H1 (cell line): ENCODE results near the gene CENPB. TPM values are rescaled to one million over a fixed set of nuclear protein-coding genes. Genes with fewer than 3 reads are reported as not detected.

Experiments used
- CTCF ChIA-PET: fragments of 300-600 bp; sonication (Branson Sonifier 250); formaldehyde crosslinking; loops from one replicate; lab custom pipeline; 2021; ENCODE audit not compliant: partially characterized antibody; lab: Charles Lee
- POLR2A ChIA-PET: fragments of 300-600 bp; sonication (Branson Sonifier 250); formaldehyde crosslinking; loops from one replicate; lab custom pipeline; 2021; ENCODE audit warnings: inconsistent platforms; ENCODE audit not compliant: partially characterized antibody; lab: Charles Lee
- DNase-seq, 2 experiments: peaks; one replicate each; pipeline versions ENCODE4 v3.0.0 to v3.0.0-alpha.2; 2010 to 2022; ENCODE audit warnings: low spot score in 2 of 2, low read depth in 1 of 2, mixed read lengths in 1 of 2
- FAIRE-seq: peaks from 2 replicates; lab custom pipeline; 2011; peaks lifted over from hg19 to GRCh38; lab: Jason Lieb, UNC
- H2AFZ ChIP-seq: 2 replicates; pipeline ENCODE4 v1.8.1; 2012; ENCODE audit warnings: low read length, inconsistent platforms
- H2AK5ac ChIP-seq: 2 replicates; pipeline ENCODE4 v1.6.1; 2013; ENCODE audit warnings: low read depth, low read length
- H2BK120ac ChIP-seq: replicated peaks from 2 replicates; pipeline ENCODE3; 2013; ENCODE audit warnings: low read depth, low read length, inconsistent platforms
- H2BK12ac ChIP-seq: 2 replicates; pipeline ENCODE4 v1.6.1; 2013; ENCODE audit warnings: low read depth, low read length
- H2BK15ac ChIP-seq: 2 replicates; pipeline ENCODE4 v1.6.1; 2013; ENCODE audit warnings: low read length
- H2BK20ac ChIP-seq: 2 replicates; pipeline ENCODE4 v1.6.1; 2013; ENCODE audit warnings: low read length
- H2BK5ac ChIP-seq: 2 replicates; pipeline ENCODE4 v1.6.1; 2013; ENCODE audit warnings: low read depth, low read length
- H3K14ac ChIP-seq: 2 replicates; pipeline ENCODE4 v1.6.1; 2013; ENCODE audit warnings: inconsistent platforms; ENCODE audit not compliant: insufficient read length
- H3K18ac ChIP-seq: 2 replicates; pipeline ENCODE4 v1.6.1; 2013; ENCODE audit warnings: low read length; ENCODE audit errors: extremely low read depth
- H3K23ac ChIP-seq: 2 replicates; pipeline ENCODE4 v1.6.1; 2013; ENCODE audit warnings: inconsistent platforms; ENCODE audit not compliant: insufficient read length
- H3K23me2 ChIP-seq: 2 replicates; pipeline ENCODE4 v1.6.1; 2013; ENCODE audit warnings: low read depth, low read length
- H3K27ac ChIP-seq: 2 replicates; pipeline ENCODE4 v1.6.1; 2011; ENCODE audit warnings: low read depth, low read length, inconsistent platforms
- H3K27me3 ChIP-seq, 4 experiments: replicated peaks in 1 of 4; 1 replicate in 1 of 4; 2 replicates in 3 of 4; pipeline versions ENCODE4 v1.6.1 to v1.8.1; 2011 to 2013; ENCODE audit warnings: low read length in 3 of 4, mild to moderate bottlenecking in 3 of 4, inconsistent platforms in 2 of 4, mixed read lengths in 2 of 4, moderate library complexity in 1 of 4; ENCODE audit not compliant: control insufficient read depth in 3 of 4, insufficient read depth in 3 of 4; ENCODE audit errors: extremely low read depth in 1 of 4
- H3K36me3 ChIP-seq, 4 experiments: 2 replicates each; pipeline versions ENCODE4 v1.6.1 to v1.8.1; 2011 to 2013; ENCODE audit warnings: mild to moderate bottlenecking in 4 of 4, low read length in 3 of 4, moderate library complexity in 2 of 4, control low read depth in 1 of 4, inconsistent platforms in 1 of 4; ENCODE audit not compliant: insufficient read depth in 4 of 4, control insufficient read depth in 2 of 4
- H3K4ac ChIP-seq: replicated peaks from 2 replicates; pipeline ENCODE3; 2013; ENCODE audit warnings: low read length, low read depth, mixed read lengths, inconsistent platforms; ENCODE audit not compliant: insufficient read length
- H3K4me1 ChIP-seq, 4 experiments: replicated peaks in 1 of 4; 1 replicate in 1 of 4; 2 replicates in 3 of 4; pipeline versions ENCODE4 v1.6.1 to v1.8.1; 2011 to 2013; ENCODE audit warnings: low read length in 3 of 4, inconsistent platforms in 2 of 4, mixed read lengths in 1 of 4; ENCODE audit not compliant: insufficient read depth in 4 of 4, control insufficient read depth in 3 of 4
- H3K4me2 ChIP-seq, 2 experiments: 2 replicates each; pipeline versions ENCODE4 v1.6.1 to v1.8.1; 2011 to 2013; ENCODE audit warnings: low read depth in 2 of 2, low read length in 2 of 2, control low read depth in 1 of 2, inconsistent platforms in 1 of 2, mild to moderate bottlenecking in 1 of 2; ENCODE audit not compliant: insufficient read depth in 1 of 2
- H3K4me3 ChIP-seq, 4 experiments: fragments of 200-600, 300-600 bp in 1 of 4; sonication (generic), shearing (Covaris generic), sonication (Bioruptor Twin) in 1 of 4; 2 replicates each; pipeline versions ENCODE4 v1.5.1 to v1.8.1; 2011 to 2016; ENCODE audit warnings: low read length in 4 of 4, low read depth in 3 of 4, control low read depth in 2 of 4, inconsistent platforms in 2 of 4, mild to moderate bottlenecking in 2 of 4, mixed read lengths in 1 of 4, moderate library complexity in 1 of 4; ENCODE audit not compliant: insufficient read depth in 2 of 4; ENCODE audit errors: extremely low read depth in 1 of 4
- H3K56ac ChIP-seq: replicated peaks from 2 replicates; pipeline ENCODE3; 2013; ENCODE audit warnings: low read depth, mild to moderate bottlenecking, mixed read lengths, low read length, inconsistent platforms; ENCODE audit not compliant: insufficient read length
- H3K79me1 ChIP-seq: 2 replicates; pipeline ENCODE4 v1.6.1; 2013; ENCODE audit warnings: low read depth, low read length, control low read depth
- H3K79me2 ChIP-seq, 2 experiments: 2 replicates each; pipeline versions ENCODE4 v1.6.1 to v1.8.1; 2012 to 2013; ENCODE audit warnings: low read length in 2 of 2, mild to moderate bottlenecking in 2 of 2, inconsistent platforms in 1 of 2; ENCODE audit not compliant: insufficient read depth in 2 of 2, control insufficient read depth in 1 of 2
- H3K9ac ChIP-seq, 4 experiments: replicated peaks in 1 of 4; 1 replicate in 1 of 4; 2 replicates in 3 of 4; pipeline versions ENCODE4 v1.6.1 to v1.8.1; 2011 to 2013; ENCODE audit warnings: low read depth in 3 of 4, low read length in 3 of 4, control low read depth in 2 of 4, mild to moderate bottlenecking in 2 of 4, moderate library complexity in 2 of 4, inconsistent platforms in 1 of 4; ENCODE audit errors: extremely low read depth in 1 of 4
- H3K9me3 ChIP-seq, 2 experiments: 2 replicates each; pipeline versions ENCODE4 v1.6.1 to v1.8.1; 2012 to 2013; ENCODE audit warnings: mild to moderate bottlenecking in 2 of 2, moderate library complexity in 2 of 2, control low read depth in 1 of 2, inconsistent platforms in 1 of 2, low read depth in 1 of 2, low read length in 1 of 2, mixed read lengths in 1 of 2; ENCODE audit not compliant: insufficient read depth in 2 of 2
- H4K20me1 ChIP-seq, 2 experiments: replicated peaks in 1 of 2; 2 replicates each; pipeline versions ENCODE3 to v1.8.1; 2011 to 2013; ENCODE audit warnings: inconsistent platforms in 2 of 2, low read length in 2 of 2, mild to moderate bottlenecking in 1 of 2; ENCODE audit not compliant: insufficient read depth in 2 of 2, control insufficient read depth in 1 of 2
- H4K5ac ChIP-seq: 2 replicates; pipeline ENCODE4 v1.6.1; 2013; ENCODE audit warnings: low read length, low read depth, mixed read lengths, inconsistent platforms; ENCODE audit not compliant: insufficient read length
- H4K8ac ChIP-seq: 2 replicates; pipeline ENCODE4 v1.8.0; 2013; ENCODE audit warnings: mild to moderate bottlenecking, moderate library complexity, low read length, inconsistent platforms; ENCODE audit not compliant: insufficient read depth; ENCODE audit errors: extremely low read depth
- H4K91ac ChIP-seq: replicated peaks from 2 replicates; pipeline ENCODE3; 2013; ENCODE audit warnings: low read length, mixed read lengths, inconsistent platforms; ENCODE audit not compliant: insufficient read length
- CREB1 ChIP-seq: IDR thresholded peaks from 2 replicates; pipeline ENCODE4 v1.6.1; 2012; ENCODE audit warnings: inconsistent platforms
- CTBP2 ChIP-seq: IDR thresholded peaks from 2 replicates; pipeline ENCODE4 v1.7.0; 2011; ENCODE audit warnings: borderline replicate concordance, mild to moderate bottlenecking, moderate library complexity, mixed read lengths, low read length; ENCODE audit not compliant: insufficient read depth, insufficient read length
- MAFK ChIP-seq: IDR thresholded peaks from 2 replicates; pipeline ENCODE4 v1.6.1; 2012; ENCODE audit warnings: low read depth, mild to moderate bottlenecking, improper control_type of control experiment, low read length
- POLR2AphosphoS5 ChIP-seq: IDR thresholded peaks from 2 replicates; pipeline ENCODE4 v1.6.1; 2011; ENCODE audit warnings: low read depth, low read length
- RFX5 ChIP-seq: IDR thresholded peaks from 2 replicates; pipeline ENCODE4 v1.6.1; 2011; ENCODE audit warnings: low read depth, low read length, improper control_type of control experiment, borderline replicate concordance
- SIN3A ChIP-seq, 2 experiments: IDR thresholded peaks in 1 of 2; conservative IDR thresholded peaks in 1 of 2; 2 replicates each; pipeline ENCODE4 v1.6.1; 2011 to 2012; ENCODE audit warnings: low read length in 2 of 2, improper control_type of control experiment in 1 of 2, low read depth in 1 of 2, mild to moderate bottlenecking in 1 of 2
- SP4 ChIP-seq: IDR thresholded peaks from 2 replicates; pipeline ENCODE4 v1.6.1; 2012; ENCODE audit warnings: low read length, inconsistent platforms
- TBP ChIP-seq: IDR thresholded peaks from 2 replicates; pipeline ENCODE4 v1.6.1; 2011; ENCODE audit warnings: low read depth, low read length, improper control_type of control experiment
- YY1 ChIP-seq: IDR thresholded peaks from 2 replicates; pipeline ENCODE4 v1.6.1; 2011; ENCODE audit warnings: low read depth, mild to moderate bottlenecking, low read length
- WGBS, 2 experiments: shearing (Covaris generic) in 1 of 2; methylation state at CpG; one replicate each; pipeline versions ENCODE4 v1.1.6 to v1.1.7; 2013 to 2015; ENCODE audit warnings: low lambda C conversion rate in 2 of 2, mixed read lengths in 2 of 2, inconsistent platforms in 1 of 2, low coverage in 1 of 2, missing lambda C conversion rate in 1 of 2; ENCODE audit not compliant: insufficient replicate concordance in 2 of 2, insufficient coverage in 1 of 2, insufficient read length in 1 of 2; ENCODE audit errors: extremely low coverage in 1 of 2, missing lambda C conversion rate in 1 of 2; 5-methylcytosine and 5-hydroxymethylcytosine counted together
- polyA plus RNA-seq, 7 experiments: library from polyadenylated mRNA; depleted of rRNA in 3 of 7; stranded (reverse) in 5 of 7; unstranded in 2 of 7; fragments of >200 nt in 5 of 7; fragments of 200-250 nt in 2 of 7; gene quantifications; 1 replicate in 5 of 7; 2 replicates in 1 of 7; 4 replicates in 1 of 7; pipeline versions ENCODE4 v1.2.1 to v1.2.3, GENCODE V29; 2011 to 2013; ENCODE audit warnings: missing spikeins in 2 of 7, mixed read lengths in 2 of 7
- total RNA-seq: library from RNA; stranded (reverse); fragmentation: NEBNext Ultra II Directional; extraction: Animal tissue kit (Norgen Biotek cat#: 25700); gene quantifications from 2 replicates; pipeline ENCODE4 v1.2.1, GENCODE V29; 2021
- TF ChIP-seq, protein P1 (sequence below): IDR thresholded peaks from 2 replicates; pipeline ENCODE4 v1.6.1; 2012; ENCODE audit warnings: inconsistent platforms

CENPB gene
- total and polyA plus RNA-seq, 2 of the 8 experiments (the other 6 are each of a cell fraction or from before 2014, with no cell fraction given) = 17.7 to 51.6 TPM

DNA sequence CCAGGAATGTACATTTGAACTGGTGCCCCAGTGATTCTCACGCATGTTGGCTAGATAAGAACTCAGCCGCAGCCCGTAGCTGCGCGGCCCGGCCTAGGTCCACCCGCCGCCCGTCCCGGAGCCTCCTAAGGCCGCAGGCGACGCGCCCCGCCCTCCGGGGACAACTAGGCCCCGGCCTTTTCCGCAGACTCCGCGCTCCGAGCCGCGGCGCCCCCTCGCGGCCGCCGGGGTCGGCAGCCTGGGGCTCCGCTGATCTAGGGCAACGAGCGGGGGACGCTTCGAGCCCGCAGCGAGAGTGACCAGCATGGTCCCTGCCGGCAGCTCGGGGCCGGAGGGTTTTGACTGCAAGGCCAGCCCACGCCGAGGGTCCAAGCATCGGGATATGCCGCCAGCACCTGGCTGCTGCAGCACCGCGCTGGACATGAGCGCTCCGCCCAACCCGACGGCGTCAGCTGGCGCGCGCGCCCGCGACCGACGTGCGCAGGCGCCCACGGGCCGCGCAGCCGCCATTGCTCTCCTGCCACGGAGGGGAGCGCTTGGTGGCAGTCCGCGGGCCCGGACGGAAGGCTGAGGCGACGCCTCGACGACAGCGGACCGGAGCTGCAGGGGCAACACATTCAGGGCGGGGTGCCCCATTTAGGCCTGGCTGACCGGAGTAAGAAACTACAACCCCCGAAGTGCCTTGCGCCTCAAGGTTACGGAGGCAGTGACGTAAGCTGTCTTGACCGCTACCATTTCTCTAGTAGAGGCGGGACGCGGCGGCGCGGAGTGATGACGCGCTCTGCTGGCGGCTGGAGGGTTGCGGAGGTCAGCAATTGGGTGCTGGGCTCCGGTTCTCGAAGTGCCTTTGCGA, 33.7 kb upstream of the CENPB start, which contains the start of gene AP5S1:
Gene AP5S1 (plus strand): TSS at position 500 of the 853 bp plus-strand sequence. CDS start 1,571 bp downstream, outside the sequence.
- peak within 1 kb of the TSS; percentile 25 to 79 for H3K4me2 ChIP-seq
- no peak within 1 kb of the TSS for H2AK5ac ChIP-seq
- peaks cover 0 to 13% (median 5%) of the 10 kb centered on the region in 4 experiments; a peak in 4 of 7 replicates for H3K4me1 ChIP-seq
- H4K8ac ChIP-seq = peak within 1 kb of the TSS; percentile 99
- peak within 1 kb of the TSS; percentile 99 for H4K5ac ChIP-seq
- ChIA-PET POLR2A (interaction anchor here (0.9 to 4.5 kb wide), 13 partner anchors 12 to 253 kb away, joined by 3 to 29 read pairs (median 3); partner anchors contain the start of gene CENPB), CTCF (interaction anchor here (1.0 to 10.6 kb wide), 18 partner anchors 10 to 247 kb away, joined by 3 to 128 read pairs (median 6); partner anchors contain the start of genes ADISSP, CENPB and SPEF1)
- no peaks in the 10 kb centered on the region for H3K27me3 ChIP-seq
- peak within 1 kb of the TSS; percentile 79 to 96 (median 90) for H3K4me3 ChIP-seq
- H4K91ac ChIP-seq = peak within 1 kb of the TSS; percentile 99
- 0 out of 2 replicates have a peak within 1 kb of the TSS, but pooled peaks have one; percentile 61 for H2BK15ac ChIP-seq
- H3K79me2 ChIP-seq = no peaks in the 10 kb centered on the region
- H3K9ac ChIP-seq = peak within 1 kb of the TSS; percentile 89 to 96 (median 92)
- DNase-seq (peak; percentile 89 to 98), FAIRE-seq (peak; percentile 32)
- H2AFZ ChIP-seq = peak within 1 kb of the TSS; percentile 91; the same call in 1 of the 2 replicates
- no peak within 1 kb of the TSS; the same call in 1 of the 2 replicates for H2BK12ac ChIP-seq
- H3K56ac ChIP-seq = peak within 1 kb of the TSS; percentile 99
- H3K23me2 ChIP-seq = peaks cover 4% of the 10 kb centered on the region; the same call in 1 of the 2 replicates
- H3K18ac ChIP-seq = peak within 1 kb of the TSS; percentile 100
- H3K79me1 ChIP-seq = no peaks in the 10 kb centered on the region
- H2BK20ac ChIP-seq = no peak within 1 kb of the TSS
- H2BK120ac ChIP-seq = no peak within 1 kb of the TSS
- H3K14ac ChIP-seq = no peak within 1 kb of the TSS
- H4K20me1 ChIP-seq = no peaks in the 10 kb centered on the region
- no peaks in the 10 kb centered on the region for H3K36me3 ChIP-seq
- no peak within 1 kb of the TSS for H3K4ac ChIP-seq
- no peaks in the 10 kb centered on the region for H3K9me3 ChIP-seq
- H2BK5ac ChIP-seq = peak within 1 kb of the TSS; percentile 95
- 1% methylated on average over 91 of the region's 96 CpGs; no CpG with 5 or more reads in 1 of the 2 experiments for WGBS, 2 experiments
- peak within 1 kb of the TSS; percentile 92 for H3K27ac ChIP-seq
- H3K23ac ChIP-seq = no peak within 1 kb of the TSS
- TF ChIP-seq CREB1 = peak; percentile 100
- peak; percentile 55 for TF ChIP-seq TBP
- peak; percentile 81; the same call in 1 of the 2 replicates for TF ChIP-seq POLR2AphosphoS5
- TF ChIP-seq MAFK = peak; percentile 52; the same call in 1 of the 2 replicates
- peak; percentile 94 for TF ChIP-seq YY1
- peak; percentile 46 to 65; a peak in 1 of 4 replicates for TF ChIP-seq SIN3A (conservative IDR thresholded peaks at IDR 0.05 in 1 of 2, IDR thresholded peaks at IDR 0.05 in 1 of 2; ENCODE audit: low read depth in 1 of 2, low read length in 2 of 2)
- TF ChIP-seq CTBP2 = no peak
- TF ChIP-seq RFX5 = no peak
- TF ChIP-seq SP4 = peak; percentile 75; the same call in 1 of the 2 replicates
- TF ChIP-seq, protein P1, sequence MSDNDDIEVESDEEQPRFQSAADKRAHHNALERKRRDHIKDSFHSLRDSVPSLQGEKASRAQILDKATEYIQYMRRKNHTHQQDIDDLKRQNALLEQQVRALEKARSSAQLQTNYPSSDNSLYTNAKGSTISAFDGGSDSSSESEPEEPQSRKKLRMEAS = no peak
